ENCODE data around the gene MAP3K20. TPM values are rescaled to one million over a fixed set of nuclear protein-coding genes. Genes with fewer than 3 reads are reported as not detected.

Gene MAP3K20
- total and polyA plus RNA-seq, 10 of the 15 experiments (the other 5 are each of a cell fraction or from before 2014, with no cell fraction given), result 0.04 to 5.6 (median 2.3) TPM

DNA sequence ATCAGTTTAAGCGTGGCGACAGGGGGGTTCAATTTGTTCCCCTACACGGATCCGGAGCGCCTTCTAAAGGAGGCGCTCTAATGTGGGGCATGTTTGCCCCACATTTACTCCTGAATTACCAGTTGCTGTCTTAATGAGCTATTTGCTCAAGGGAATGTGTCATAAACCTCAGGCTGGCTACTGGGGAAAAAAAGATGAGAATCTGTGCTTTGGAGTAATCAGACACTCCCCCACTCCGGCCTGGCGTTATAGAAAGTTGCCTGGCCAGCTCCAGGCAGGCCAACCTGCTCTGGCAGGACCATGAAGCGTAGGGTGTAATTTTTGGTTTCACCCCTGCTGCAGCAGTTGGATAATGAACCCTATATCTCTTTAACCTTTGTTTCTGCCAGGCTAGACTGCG lies 31.0 kb upstream of the MAP3K20 start:
- ATAC-seq (no peak), FAIRE-seq (no peak), DNase-seq (ENCODE audit: low read depth, low spot score) (no peak)
- in situ Hi-C loops (cut with MboI) (no loop called here), intact Hi-C loops (cut with micrococcal nuclease; ENCODE audit: unreplicated experiment) (no loop called here)
- no peak overlapping the region for H3K27ac ChIP-seq (ENCODE audit: control insufficient read depth, insufficient read depth)
- ChIA-PET CTCF (interaction anchor here (1.0 to 2.3 kb wide), 2 partner anchors 11 to 17 kb away, joined by 4 to 7 read pairs; no protein-coding TSS in a partner anchor), RAD21 (ENCODE audit: unreplicated experiment) (no interaction called here), POLR2A (no interaction called here), SMC1A (ENCODE audit: uncharacterized antibody, unreplicated experiment) (no interaction called here)
- no peak for TF ChIP-seq MEF2A (IDR thresholded peaks at IDR 0.05; ENCODE audit: insufficient read depth, low read depth, low read length)
- no peak for TF ChIP-seq NR2C1 (IDR thresholded peaks at IDR 0.05)
- TF ChIP-seq CBX5 (IDR thresholded peaks at IDR 0.05; ENCODE audit: low read depth), result no peak
- no peak for TF ChIP-seq PAX5 (IDR thresholded peaks at IDR 0.05; ENCODE audit: borderline replicate concordance, low read depth, low read length)
- TF ChIP-seq SIX5 (IDR thresholded peaks at IDR 0.05; ENCODE audit: low read depth, low read length, severe bottlenecking), result no peak
- TF ChIP-seq WRNIP1 (IDR thresholded peaks at IDR 0.05; ENCODE audit: borderline replicate concordance, low read depth, low read length), result no peak
- no peak for TF ChIP-seq SMAD5 (IDR thresholded peaks at IDR 0.05; ENCODE audit: low read depth)
- no peak for TF ChIP-seq NFXL1 (IDR thresholded peaks at IDR 0.05; ENCODE audit: borderline replicate concordance)
- TF ChIP-seq POLR2AphosphoS2 (IDR thresholded peaks at IDR 0.05; ENCODE audit: low read depth, low read length), result no peak
- H3K4me1 ChIP-seq (ENCODE audit: control insufficient read depth, insufficient read depth, low read length), result no peaks in the 10 kb centered on the region
- H4K20me1 ChIP-seq (ENCODE audit: control insufficient read depth, insufficient read depth), result no peaks in the 10 kb centered on the region; the same call in 1 of the 2 replicates
- no peak overlapping the region for H2AFZ ChIP-seq (ENCODE audit: control insufficient read depth, low read depth, low read length)
- no peaks in the 10 kb centered on the region for H3K27me3 ChIP-seq (replicated peaks in 1 of 2; ENCODE audit: control insufficient read depth in 2 of 2, insufficient read depth in 2 of 2, low read length in 1 of 2)
- H3K4me3 ChIP-seq, result no peak overlapping the region
- no peaks in the 10 kb centered on the region for H3K9me3 ChIP-seq (replicated peaks; ENCODE audit: control insufficient read depth, insufficient read depth, low read length)
- no peak overlapping the region for H3K4me2 ChIP-seq (ENCODE audit: control insufficient read depth, insufficient read depth)
- H3K9ac ChIP-seq (ENCODE audit: control insufficient read depth, insufficient read depth, low read length), result no peak overlapping the region
- no peaks in the 10 kb centered on the region for H3K36me3 ChIP-seq (ENCODE audit: control insufficient read depth in 2 of 2, insufficient read depth in 2 of 2, low read length in 1 of 2)
- 65% methylated on average over 10 of the region's 10 CpGs for WGBS (ENCODE audit: insufficient coverage, insufficient replicate concordance, low lambda C conversion rate, missing lambda C conversion rate)
- no peaks in the 10 kb centered on the region for H3K79me2 ChIP-seq (ENCODE audit: control insufficient read depth, insufficient read depth, low read length)
- no TSS peak for BruUV-seq (replicated peaks)

- FAIRE-seq (no peak), DNase-seq (ENCODE audit: low read depth, low spot score) (no peak), ATAC-seq (no peak)
- no peak overlapping the region for H3K9ac ChIP-seq (ENCODE audit: control insufficient read depth, insufficient read depth, low read length)
- H2AFZ ChIP-seq (ENCODE audit: control insufficient read depth, low read depth, low read length), result no peak overlapping the region
- no peaks in the 10 kb centered on the region for H3K27me3 ChIP-seq (replicated peaks in 1 of 2; ENCODE audit: control insufficient read depth in 2 of 2, insufficient read depth in 2 of 2, low read length in 1 of 2)
- BruUV-seq (replicated peaks), result no TSS peak
- TF ChIP-seq, protein P1, sequence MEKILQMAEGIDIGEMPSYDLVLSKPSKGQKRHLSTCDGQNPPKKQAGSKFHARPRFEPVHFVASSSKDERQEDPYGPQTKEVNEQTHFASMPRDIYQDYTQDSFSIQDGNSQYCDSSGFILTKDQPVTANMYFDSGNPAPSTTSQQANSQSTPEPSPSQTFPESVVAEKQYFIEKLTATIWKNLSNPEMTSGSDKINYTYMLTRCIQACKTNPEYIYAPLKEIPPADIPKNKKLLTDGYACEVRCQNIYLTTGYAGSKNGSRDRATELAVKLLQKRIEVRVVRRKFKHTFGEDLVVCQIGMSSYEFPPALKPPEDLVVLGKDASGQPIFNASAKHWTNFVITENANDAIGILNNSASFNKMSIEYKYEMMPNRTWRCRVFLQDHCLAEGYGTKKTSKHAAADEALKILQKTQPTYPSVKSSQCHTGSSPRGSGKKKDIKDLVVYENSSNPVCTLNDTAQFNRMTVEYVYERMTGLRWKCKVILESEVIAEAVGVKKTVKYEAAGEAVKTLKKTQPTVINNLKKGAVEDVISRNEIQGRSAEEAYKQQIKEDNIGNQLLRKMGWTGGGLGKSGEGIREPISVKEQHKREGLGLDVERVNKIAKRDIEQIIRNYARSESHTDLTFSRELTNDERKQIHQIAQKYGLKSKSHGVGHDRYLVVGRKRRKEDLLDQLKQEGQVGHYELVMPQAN (conservative IDR thresholded peaks at IDR 0.05), result no peak
- TF ChIP-seq RELA (IDR thresholded peaks at IDR 0.05; ENCODE audit: borderline replicate concordance, partially characterized antibody), result no peak
- H3K4me2 ChIP-seq (ENCODE audit: control insufficient read depth, insufficient read depth), result no peak overlapping the region
- intact Hi-C loops (cut with micrococcal nuclease; ENCODE audit: unreplicated experiment), result no loop called here
- ChIA-PET POLR2A (no interaction called here), CTCF (interaction anchor here (1.0 to 2.3 kb wide), 2 partner anchors 11 to 18 kb away, joined by 4 to 7 read pairs; no protein-coding TSS in a partner anchor), SMC1A (ENCODE audit: uncharacterized antibody, unreplicated experiment) (no interaction called here), RAD21 (ENCODE audit: unreplicated experiment) (no interaction called here)
- H3K4me1 ChIP-seq (ENCODE audit: control insufficient read depth, insufficient read depth, low read length), result no peaks in the 10 kb centered on the region
- no peak overlapping the region for H3K4me3 ChIP-seq
- no peaks in the 10 kb centered on the region for H3K79me2 ChIP-seq (ENCODE audit: control insufficient read depth, insufficient read depth, low read length)
- 65% methylated on average over 2 of the region's 2 CpGs for WGBS (ENCODE audit: insufficient coverage, insufficient replicate concordance, low lambda C conversion rate, missing lambda C conversion rate)
- in situ Hi-C loops (cut with MboI), result no loop called here
- H4K20me1 ChIP-seq (ENCODE audit: control insufficient read depth, insufficient read depth), result no peaks in the 10 kb centered on the region; the same call in 1 of the 2 replicates
- no peaks in the 10 kb centered on the region for H3K9me3 ChIP-seq (replicated peaks; ENCODE audit: control insufficient read depth, insufficient read depth, low read length)
- H3K36me3 ChIP-seq (ENCODE audit: control insufficient read depth in 2 of 2, insufficient read depth in 2 of 2, low read length in 1 of 2), result no peaks in the 10 kb centered on the region
- H3K27ac ChIP-seq (ENCODE audit: control insufficient read depth, insufficient read depth), result no peak overlapping the region
These were observed 30.5 kb upstream of the MAP3K20 start for GRCh38 chr2:173045181-173045580.
